Measurements from ENCODE around the gene CAST.
A peak's percentile ranks its signal among the peaks of the same experiment; 100 is the strongest.

CAST gene

DNA sequence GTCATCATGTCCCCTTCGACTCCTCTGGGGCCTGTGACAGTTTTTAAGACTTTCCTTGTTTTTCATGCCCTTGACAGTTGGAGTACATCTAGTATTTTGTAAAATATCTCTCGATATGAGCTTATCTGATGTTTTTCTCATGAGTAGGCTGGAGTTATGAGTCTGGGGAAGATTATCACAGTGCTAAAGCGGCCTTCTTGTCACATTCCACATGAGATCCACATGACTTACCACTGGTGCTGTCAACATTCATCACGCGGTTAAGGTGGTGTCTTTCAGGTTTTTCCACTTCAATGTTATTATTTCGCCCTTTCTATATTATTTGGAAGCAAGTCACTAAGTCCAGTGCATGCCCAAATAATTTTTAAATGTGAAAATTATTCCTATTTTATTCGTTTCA lies 17.1 kb upstream of the CAST start:
- DNase-seq = no peak

DNA sequence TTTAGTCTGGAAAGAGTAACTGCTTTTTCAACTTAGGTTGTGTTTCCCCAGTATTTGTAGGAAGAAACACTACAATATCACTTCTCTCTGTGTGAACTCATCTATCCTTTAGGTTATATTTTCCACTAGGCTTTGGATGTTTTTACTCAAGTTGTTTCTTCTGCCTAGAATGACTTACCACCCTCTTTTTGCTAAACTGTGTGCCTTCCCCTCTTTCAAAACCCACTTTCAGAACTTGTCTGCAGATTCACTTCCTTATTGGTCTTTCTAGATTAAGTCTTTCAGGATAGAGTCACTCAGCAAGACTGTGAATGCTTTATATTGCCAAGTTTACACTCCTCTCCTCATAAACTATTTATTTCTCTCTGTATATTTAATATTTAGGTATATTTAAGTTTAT lies 14.2 kb upstream of the CAST start:
- DNase-seq = no peak

GRCh38 chr5:96648593-96648992 lies 13.6 kb upstream of the CAST start:
- no peak for DNase-seq

GRCh38 chr5:96649251-96649662 lies 12.9 kb upstream of the CAST start:
- DNase-seq = no peak

DNA sequence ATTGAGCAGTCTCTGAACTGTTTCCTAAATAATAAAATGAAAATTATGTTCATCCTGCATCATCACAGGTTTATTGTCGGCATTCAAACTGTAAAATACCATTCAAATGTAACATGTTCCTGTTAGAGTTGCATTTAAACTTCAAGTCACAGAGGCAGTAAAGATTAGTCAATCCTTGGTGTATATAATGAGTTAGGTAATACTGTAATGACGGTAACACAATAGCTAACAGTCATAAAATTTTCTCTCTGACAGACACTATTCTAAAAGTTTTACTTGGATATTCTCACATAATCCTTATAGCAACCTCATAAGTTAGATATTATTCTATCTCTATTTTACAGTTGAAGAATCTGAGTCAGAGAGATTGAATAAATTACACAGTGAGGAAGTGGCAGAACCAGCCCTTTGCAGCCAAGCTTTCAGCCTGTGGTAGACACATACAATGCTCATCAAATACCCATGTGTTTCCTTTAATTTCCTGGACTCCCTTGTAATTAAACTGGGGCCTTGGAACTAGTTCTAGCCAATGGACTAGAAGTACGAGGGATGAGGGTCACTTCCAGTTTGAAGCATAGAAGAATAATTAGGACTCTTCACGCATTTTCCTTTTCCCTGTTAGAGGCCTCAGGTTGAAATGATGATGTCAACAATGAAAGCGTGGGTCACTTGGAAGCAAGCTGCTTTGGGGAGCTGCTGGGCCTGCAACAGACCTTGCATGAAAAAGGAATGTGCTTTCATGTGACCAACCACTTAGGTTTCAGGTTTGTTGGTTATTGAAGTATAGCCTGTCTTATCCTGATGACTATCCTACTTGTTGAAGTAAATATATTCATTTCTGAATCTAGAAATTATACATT lies 12.3 kb upstream of the CAST start:
- DNase-seq = no peak

DNA sequence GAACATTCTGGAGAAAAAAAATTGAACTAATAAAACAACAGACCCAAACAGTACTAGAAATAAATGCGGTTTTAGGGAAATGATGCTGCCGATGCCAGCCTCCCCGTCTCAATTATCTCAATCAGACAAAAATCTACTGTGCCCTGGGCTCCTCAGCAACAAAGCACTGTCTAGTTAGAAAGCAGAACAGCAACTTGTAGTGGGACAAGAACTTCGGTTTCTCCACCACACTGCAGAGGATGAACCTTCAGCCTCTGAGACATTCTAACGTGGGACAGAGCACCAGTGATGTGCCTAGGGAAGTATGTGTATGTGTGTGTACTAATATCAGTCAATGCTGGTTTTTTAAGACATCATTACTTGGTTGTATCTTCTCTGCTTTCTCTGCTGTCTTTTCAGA lies 11.1 kb upstream of the CAST start:
- DNase-seq = no peak

DNA sequence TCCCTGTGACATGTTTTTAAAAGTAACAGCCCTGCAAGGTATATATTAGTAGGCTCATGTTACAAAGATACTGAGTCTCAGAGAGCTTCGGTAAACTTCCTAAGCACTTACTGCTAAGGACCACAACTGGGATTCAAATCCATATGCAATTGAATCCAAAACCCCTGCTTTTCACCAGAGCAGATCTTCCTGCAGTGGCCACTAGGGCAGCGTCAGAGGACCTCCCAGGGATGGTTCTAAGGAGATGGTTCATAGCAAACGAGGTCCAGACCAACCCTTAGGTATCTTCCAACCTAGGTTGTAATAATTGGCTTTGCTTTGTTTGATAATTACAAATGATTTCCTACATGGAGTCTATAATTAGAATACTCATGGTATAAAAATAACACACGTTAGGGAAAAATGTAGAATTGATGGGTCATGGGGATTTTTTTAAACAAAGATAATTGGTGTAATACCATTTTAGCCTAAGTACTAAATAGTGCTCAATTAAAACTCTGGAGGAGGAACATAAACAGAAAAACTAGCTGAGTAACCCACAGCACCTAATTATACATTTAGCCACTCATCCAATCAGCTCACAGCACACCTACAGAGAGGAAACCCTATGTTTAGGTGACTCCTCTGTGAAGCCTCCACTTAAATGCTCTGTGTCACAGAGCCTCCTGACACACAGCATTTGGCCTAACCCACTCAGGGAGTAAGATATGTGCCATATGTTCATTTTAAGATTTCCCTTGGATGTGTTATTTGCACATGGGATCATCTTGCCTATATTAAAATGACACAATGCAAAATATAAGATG lies 10.0 kb upstream of the CAST start:
- no peak for DNase-seq

DNA sequence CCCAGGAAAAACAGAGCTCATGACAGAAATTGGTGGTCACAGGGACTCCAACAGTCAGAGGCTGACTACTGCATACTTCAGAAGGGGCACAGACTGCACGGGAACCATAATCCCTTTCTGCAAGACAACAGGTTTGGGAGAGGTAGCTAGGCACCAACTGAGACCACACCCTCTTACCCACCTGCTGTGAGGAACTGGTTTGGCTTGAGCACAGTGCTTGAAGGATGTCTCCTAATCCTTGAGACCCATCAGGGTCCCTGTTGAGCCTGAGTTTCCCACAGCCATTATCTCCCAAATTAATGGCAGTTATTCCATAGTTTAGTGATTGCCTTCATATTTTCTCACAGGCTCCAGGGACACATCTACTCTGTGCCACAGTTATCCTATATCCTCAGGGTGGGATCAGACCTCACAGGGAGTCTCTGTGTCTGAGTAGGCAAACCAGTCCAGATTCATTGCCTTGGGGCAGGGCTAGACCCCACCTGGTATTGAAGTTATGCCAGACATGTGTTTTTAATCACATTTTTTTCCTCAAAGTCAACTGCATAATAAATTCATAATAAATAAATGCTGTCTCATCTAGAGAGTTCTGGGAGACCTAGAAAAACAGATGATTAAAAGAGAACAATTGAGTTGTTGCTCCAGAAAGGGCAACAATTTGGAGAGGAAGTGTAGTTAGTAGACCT lies 9.3 kb upstream of the CAST start:
- DNase-seq = no peak

DNA sequence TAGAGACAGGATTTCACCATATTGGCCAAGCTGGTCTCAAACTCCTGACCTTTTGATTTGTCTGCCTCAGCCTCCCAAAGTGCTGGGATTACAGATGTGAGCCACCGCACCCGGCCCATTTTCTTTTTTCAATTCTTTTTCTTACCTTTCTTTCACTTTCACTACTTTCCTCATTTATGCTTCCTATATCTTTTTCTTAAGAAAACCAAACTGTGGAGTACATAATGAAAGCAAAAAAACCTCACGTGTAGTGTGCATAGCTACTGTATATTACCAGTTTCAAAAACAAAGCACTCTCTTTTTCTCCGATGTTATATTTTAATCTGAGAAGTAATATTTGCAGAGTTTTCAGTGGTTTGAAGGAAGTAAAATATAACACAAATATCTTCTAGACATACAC lies 8.0 kb upstream of the CAST start:
- no peak for DNase-seq

- no peak for DNase-seq
Observed at GRCh38 chr5:96655085-96655484, 7.1 kb upstream of the CAST start.

DNA sequence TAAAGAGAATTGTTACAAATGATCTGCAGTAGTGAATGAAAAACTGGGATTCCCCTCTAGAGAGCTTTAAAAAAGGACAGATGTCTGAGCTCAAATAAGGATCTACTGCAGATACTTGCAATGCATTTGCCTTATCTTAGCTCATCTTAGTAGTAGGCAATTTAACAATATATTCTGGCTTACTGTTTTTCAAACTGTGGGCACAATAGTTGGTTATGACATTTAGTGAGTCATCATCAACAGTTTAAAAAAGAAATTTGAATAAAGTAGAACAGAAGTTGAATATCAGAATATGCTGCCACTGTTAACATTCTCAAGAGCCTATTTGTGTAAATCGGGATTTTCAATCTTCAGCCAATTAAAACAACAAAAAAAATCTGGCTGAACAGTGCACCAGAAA lies 6.7 kb upstream of the CAST start:
- DNase-seq = no peak

DNA sequence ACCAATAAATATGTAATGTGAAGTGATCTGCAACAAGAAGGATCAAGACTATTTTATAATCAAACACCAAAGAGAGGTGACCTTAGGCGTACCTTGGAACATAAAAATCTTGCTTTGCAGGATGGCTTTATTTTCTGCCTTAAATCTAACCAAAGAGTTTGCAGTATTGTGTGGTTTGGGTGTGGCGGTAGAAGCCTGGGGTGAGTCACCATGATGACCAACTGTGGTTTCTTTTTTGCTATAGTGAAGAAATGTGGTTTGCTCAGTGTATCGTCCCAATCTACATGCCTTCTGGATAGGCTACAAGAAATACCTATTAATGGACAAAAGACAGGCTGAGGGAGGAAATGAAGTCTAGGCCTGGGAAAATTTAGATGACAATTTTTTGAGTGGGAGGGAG lies 5.1 kb upstream of the CAST start:
- peak; percentile 53 for DNase-seq

GRCh38 chr5:96658272-96658671 lies 3.9 kb upstream of the CAST start:
- no peak for DNase-seq

- DNase-seq = no peak
Observed at GRCh38 chr5:96659170-96659569, 3.0 kb upstream of the CAST start.

- peak; percentile 30 for DNase-seq
Observed at GRCh38 chr5:96660971-96661854, 963 bp upstream of the CAST start.

DNA sequence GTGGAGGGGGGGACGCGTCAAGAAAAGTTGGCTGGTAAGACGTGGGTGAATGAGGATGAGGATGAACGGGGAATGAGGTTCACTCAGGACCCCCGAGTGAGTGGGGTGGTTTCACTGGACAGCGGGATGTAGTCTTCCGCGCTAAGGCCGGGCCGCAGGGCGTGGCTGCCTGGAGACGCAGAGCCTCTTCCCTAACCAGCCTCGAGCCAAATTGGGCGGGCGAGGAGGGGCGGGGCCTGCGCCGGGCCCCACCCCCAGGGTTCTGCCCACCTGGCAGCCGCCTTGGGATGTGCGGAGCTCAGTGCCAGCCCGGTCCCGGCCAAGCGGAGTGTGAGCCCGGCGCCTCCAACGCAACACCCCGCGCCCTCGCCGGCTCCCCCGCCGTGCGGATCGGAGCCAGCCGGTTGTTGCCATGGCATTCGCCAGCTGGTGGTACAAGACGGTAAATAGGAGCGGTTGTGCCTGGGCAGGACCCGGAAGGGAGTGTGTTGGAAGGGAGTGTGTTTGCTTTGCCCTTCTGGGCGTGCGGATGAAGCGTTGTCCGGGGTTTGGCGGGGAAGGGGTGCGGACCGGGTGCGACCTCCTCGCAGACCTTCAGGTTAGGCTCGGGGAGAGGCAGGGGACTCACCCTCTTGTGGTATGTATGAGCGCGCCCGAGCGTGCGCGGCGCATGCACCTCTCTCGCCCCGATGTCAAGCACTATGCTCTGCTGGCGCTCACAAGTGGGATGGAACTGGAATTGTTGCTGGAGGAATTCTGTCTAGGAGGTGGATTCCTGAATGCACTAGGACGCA lies 746 bp downstream of the CAST start:
- peak; percentile 73 for DNase-seq

DNA sequence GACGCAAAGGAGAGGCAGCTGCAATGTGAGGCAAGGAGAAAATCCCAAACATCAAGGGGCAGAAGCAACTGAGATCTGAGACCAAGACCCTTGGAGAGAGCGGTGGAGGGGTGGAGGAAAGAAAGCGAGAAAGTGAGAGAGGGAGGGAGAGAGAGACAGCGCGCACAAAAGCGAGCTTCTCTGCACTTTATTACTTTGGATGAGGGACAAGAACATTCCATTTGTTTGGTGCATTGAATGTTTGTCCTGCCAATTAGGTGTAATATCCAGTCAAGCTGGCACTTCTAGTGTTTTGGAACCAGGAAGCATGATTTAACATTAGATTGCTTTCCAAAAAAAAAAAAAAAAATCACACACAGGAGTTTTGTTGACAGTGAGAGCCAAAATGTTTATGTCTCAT lies 1.4 kb downstream of the CAST start:
- no peak for DNase-seq

DNA sequence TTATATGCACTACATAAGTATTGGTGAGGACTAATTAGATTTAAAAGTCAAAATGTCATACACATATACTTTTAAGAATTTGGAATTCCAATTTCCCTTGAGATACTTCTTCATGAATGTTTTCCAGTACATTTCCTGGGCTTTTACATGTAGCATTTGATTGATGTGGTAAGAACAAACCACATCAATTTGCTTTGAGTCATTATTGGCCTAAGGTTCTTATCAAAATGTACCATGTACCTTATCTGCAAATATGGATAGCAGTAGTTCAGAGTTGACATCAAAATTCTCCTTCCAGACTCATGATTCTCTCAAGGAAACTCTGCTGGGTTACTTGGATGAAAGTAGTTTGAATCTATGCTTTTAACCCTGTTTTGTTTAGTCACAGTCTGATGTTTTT lies 2.5 kb downstream of the CAST start:
- DNase-seq = no peak

DNA sequence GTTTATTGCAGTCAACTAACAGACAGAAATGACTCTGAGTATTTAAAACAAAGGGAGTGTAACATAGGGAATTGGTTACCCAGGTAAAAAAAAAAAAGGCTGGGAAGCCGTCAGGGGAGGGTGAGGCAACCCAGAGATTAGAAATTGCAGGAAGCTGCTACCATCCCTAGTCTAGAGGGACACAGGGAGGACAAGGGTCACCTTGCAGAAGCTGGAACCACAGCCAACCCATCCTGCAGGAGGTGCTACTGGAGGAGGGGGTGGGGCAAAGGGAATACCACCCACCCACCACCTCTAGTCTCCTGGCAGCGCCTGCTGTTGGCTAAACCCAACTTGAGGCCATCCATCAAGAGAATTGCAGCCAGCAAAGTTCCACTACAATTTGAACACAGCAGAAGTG lies 6.5 kb downstream of the CAST start:
- DNase-seq = no peak

- DNase-seq = no peak
Observed at GRCh38 chr5:96669909-96670308, 7.7 kb downstream of the CAST start.

DNA sequence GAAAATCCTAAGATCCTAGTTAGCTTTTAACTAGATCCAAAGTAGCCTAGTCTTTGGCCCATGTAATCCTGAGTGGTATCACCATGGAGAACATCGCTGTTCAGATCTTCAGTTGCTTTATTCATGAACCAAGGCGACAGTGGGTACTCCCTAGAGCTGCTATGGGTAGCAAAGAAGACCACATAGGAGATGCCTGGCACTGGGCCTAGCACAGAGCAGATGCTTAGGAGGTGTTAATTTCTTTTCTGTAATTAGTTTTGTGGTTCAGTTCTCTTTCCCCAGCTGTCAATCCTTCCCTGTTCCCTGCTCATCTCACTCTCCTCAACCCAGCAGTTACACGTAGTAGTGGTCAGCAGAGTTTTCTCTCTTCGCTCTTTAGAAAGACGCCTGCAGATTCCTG lies 9.3 kb downstream of the CAST start:
- DNase-seq = no peak

GRCh38 chr5:96673127-96673526 lies 11.0 kb downstream of the CAST start:
- no peak for DNase-seq

Data from activated gamma-delta T cell treated with Interleukin-2 at 50 U/mL for 16 hours (primary cell).